Right lobe of liver (tissue), 6 donors: ENCODE results near the gene WDFY3. TPM values are rescaled to one million over a fixed set of nuclear protein-coding genes. Genes with fewer than 3 reads are reported as not detected.
"Not testable (repeated sequence)": the region's sequence is repeated elsewhere in the genome, so short reads cannot be mapped to it uniquely, and the experiment has no call there.

Source experiments
- ATAC-seq, 4 donors: fragments of 200-7000 bp; cut with Tn5 transposase; one replicate each; pipeline ENCODE4 v1.9.1; 2020; ENCODE audit warnings: mild to moderate bottlenecking in 4 of 4, moderate library complexity in 4 of 4
- DNase-seq, 3 donors: peaks; one replicate each; pipeline ENCODE4 v3.0.0-alpha.2; 2020
- H3K27ac ChIP-seq, 3 donors: fragments of 200-600 bp; one replicate each; pipeline ENCODE4 v1.8.0; 2022
- H3K27me3 ChIP-seq, 2 donors: fragments of 200-600 bp; one replicate each; pipeline ENCODE4 v1.8.0; 2022
- H3K36me3 ChIP-seq, 4 donors: fragments of 200-600 bp; sonication (generic) in 1 of 4; one replicate each; pipeline versions ENCODE4 v1.5.1 to v1.8.0; 2017 to 2022; ENCODE audit warnings: control low read depth in 1 of 4
- H3K4me1 ChIP-seq, 4 donors: fragments of 200-600 bp; sonication (generic) in 1 of 4; one replicate each; pipeline versions ENCODE4 v1.5.1 to v1.8.0; 2017 to 2022; ENCODE audit warnings: control low read depth in 1 of 4
- H3K4me3 ChIP-seq, 3 donors: fragments of 200-600 bp; one replicate each; pipeline ENCODE4 v1.8.0; 2022
- H3K9me3 ChIP-seq, 4 donors: fragments of 200-600 bp; sonication (generic) in 1 of 4; one replicate each; pipeline versions ENCODE4 v1.5.1 to v1.8.0; 2017 to 2022; ENCODE audit warnings: control low read depth in 1 of 4
- CTCF ChIP-seq, 4 donors: fragments of 200-600 bp in 3 of 4; fragments of 450-650 bp in 1 of 4; IDR thresholded peaks; one replicate each; pipeline versions ENCODE4 v1.5.1 to v1.8.0; 2016 to 2022; ENCODE audit warnings: antibody characterized with exemption in 4 of 4, mild to moderate bottlenecking in 2 of 4
- POLR2A ChIP-seq: fragments of 450-650 bp; IDR thresholded peaks from one replicate; pipeline ENCODE4 v1.6.1; 2017; ENCODE audit warnings: antibody characterized with exemption, mild to moderate bottlenecking
- WGBS: methylation state at CpG from one replicate; pipeline ENCODE4 v1.1.6; 2018; ENCODE audit warnings: low coverage, low lambda C conversion rate; ENCODE audit not compliant: insufficient coverage; ENCODE audit errors: missing lambda C conversion rate; 5-methylcytosine and 5-hydroxymethylcytosine counted together
- intact Hi-C, 2 donors: fragments of 100-400 bp; cut with DNase I; formaldehyde crosslinking; loops; one replicate each; pipeline versions ENCODE4 v1.11.2 to v1.14.1; 2022
- total RNA-seq, 6 experiments: library from RNA; depleted of rRNA in 2 of 6; stranded (reverse); fragments of >200 nt in 2 of 6; fragmentation: NEBNext Ultra II Directional in 3 of 6; extraction: Animal tissue kit (Norgen Biotek cat#: 25700) in 3 of 6; gene quantifications; one replicate each; pipeline versions ENCODE4 v1.1.0 to v1.2.4, GENCODE V29; 2016 to 2023
- donor health status: DM: no; HTN: yes; CAD: no.
- donor health status: DM: no; HTN: no; CAD: no.
- donor health status: DM: no; HTN: no; CAD: no.
- donor health status: DM: no; HTN: yes; CAD: no.
- donor health status: DM: no; HTN: yes; CAD: no.

WDFY3 gene
- total RNA-seq, 6 experiments from 2014 or later: 18.8 to 36.5 (median 25.9) TPM

GRCh38 chr4:84666439-84666838 is 300.1 kb downstream of the WDFY3 start:
- ATAC-seq: no peak
- WGBS: 63% methylated on average over 1 of the region's 1 CpG

GRCh38 chr4:84664767-84665166 is 301.7 kb downstream of the WDFY3 start:
- intact Hi-C loops, H3K27ac ChIP-seq, H3K27me3 ChIP-seq, H3K4me3 ChIP-seq, H3K9me3 ChIP-seq, DNase-seq, ATAC-seq: not testable (repeated sequence)
- Histone ChIP-seq H3K36me3 (peaks cover 0 to 14% (median 0%) of the 10 kb centered on the region in 4 donors), H3K4me1 (peaks cover 0 to 13% (median 0%) of the 10 kb centered on the region in 4 donors)
- no CpG with 5 or more reads among the region's 19 CpGs for WGBS

More at GRCh38 chr4:84666439-84666838, 300.1 kb downstream of the WDFY3 start:
- Histone ChIP-seq H3K4me1 (peaks cover 0 to 6% (median 0%) of the 10 kb centered on the region in 4 donors), H3K27ac (no peak overlapping the region), H3K36me3 (peaks cover 0 to 28% (median 0%) of the 10 kb centered on the region in 4 donors), H3K27me3 (no peaks in the 10 kb centered on the region), H3K9me3 (no peaks in the 10 kb centered on the region), H3K4me3 (no peak overlapping the region)
- no peak for TF ChIP-seq POLR2A
- TF ChIP-seq CTCF (IDR thresholded peaks at IDR 0.05): no peak
- intact Hi-C loops: no loop called here
- DNase-seq: no peak

GRCh38 chr4:84661191-84661939 is 305.1 kb downstream of the WDFY3 start:
- H3K4me3 ChIP-seq: no peak overlapping the region
- H3K27me3 ChIP-seq: no peaks in the 10 kb centered on the region
- DNase-seq (no peak), ATAC-seq (peak in 1 of 4 donors; percentile 83)
- intact Hi-C loops: no loop called here
- 25% methylated on average over 4 of the region's 4 CpGs for WGBS
- TF ChIP-seq POLR2A (no peak), CTCF (IDR thresholded peaks at IDR 0.05) (no peak)
- no peaks in the 10 kb centered on the region for H3K36me3 ChIP-seq
- peaks cover 0 to 13% (median 0%) of the 10 kb centered on the region in 4 donors for H3K4me1 ChIP-seq
- H3K27ac ChIP-seq: no peak overlapping the region
- no peaks in the 10 kb centered on the region for H3K9me3 ChIP-seq

- intact Hi-C loops: no loop called here
- H3K27me3 ChIP-seq: no peaks in the 10 kb centered on the region
- no peak overlapping the region for H3K4me3 ChIP-seq
- H3K27ac ChIP-seq: no peak overlapping the region
- peaks cover 0 to 13% (median 0%) of the 10 kb centered on the region in 4 donors for H3K4me1 ChIP-seq
- H3K9me3 ChIP-seq: no peaks in the 10 kb centered on the region
- no peak for DNase-seq
- ATAC-seq: no peak
- WGBS: 71% methylated on average over 2 of the region's 3 CpGs
- TF ChIP-seq CTCF (IDR thresholded peaks at IDR 0.05): no peak
- TF ChIP-seq POLR2A: no peak
- no peaks in the 10 kb centered on the region for H3K36me3 ChIP-seq
These were observed 305.9 kb downstream of the WDFY3 start for GRCh38 chr4:84660606-84661005.

- ATAC-seq (peak in 1 of 4 donors; percentile 18), DNase-seq (no peak)
- Histone ChIP-seq H3K36me3 (no peaks in the 10 kb centered on the region), H3K27me3 (no peaks in the 10 kb centered on the region), H3K4me3 (no peak overlapping the region), H3K9me3 (no peaks in the 10 kb centered on the region), H3K27ac (no peak overlapping the region), H3K4me1 (peaks cover 0 to 31% (median 0%) of the 10 kb centered on the region in 4 donors)
- 83% methylated on average over 4 of the region's 4 CpGs for WGBS
- intact Hi-C loops: no loop called here
- TF ChIP-seq CTCF (IDR thresholded peaks at IDR 0.05) (no peak), POLR2A (no peak)
These were observed 314.0 kb downstream of the WDFY3 start for GRCh38 chr4:84652478-84652877.
